ENCODE data around the gene RPL29.
A peak's percentile ranks its signal among the peaks of the same experiment; 100 is the strongest.

RPL29 gene

DNA sequence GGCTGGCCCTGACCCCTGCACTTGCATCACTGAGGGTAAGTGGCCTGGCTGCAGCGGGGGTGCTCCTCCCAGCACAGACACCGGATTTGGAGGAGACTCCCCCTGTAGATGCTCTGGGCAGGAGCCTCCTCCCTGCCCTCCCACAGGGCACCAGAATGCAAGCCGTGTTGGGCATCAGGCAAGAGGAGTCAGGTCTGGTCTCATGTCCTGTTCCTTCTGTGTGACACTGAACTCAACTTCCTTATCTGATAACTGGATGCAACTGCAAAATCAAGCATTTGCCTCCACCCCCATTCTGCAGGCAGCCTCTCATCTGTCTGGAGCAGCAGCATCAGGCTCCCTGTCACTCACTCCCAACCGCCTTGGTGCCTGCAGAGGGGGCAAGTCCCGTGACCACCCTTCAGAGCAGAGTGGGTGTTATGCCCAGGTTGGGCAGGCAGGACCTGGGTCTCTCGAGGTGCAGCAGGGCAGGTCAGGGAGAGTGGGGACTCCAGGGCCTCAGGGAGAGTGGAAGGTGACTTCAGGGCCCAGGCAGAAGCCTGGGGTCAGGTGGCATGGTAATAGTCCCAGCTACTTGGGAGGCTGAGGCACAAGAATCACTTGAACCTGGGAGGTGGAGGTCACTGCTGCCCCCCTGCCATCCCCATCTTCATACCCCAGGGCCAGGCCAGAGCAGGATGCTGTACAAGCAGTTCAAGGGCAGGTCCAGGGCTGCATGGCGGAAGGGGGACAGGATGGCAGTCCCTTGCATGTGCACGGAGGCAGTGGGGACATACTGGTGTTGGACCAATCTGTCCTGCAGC lies 10.5 kb upstream of the RPL29 start:
- peak overlapping the region; percentile 17 for H3K9ac ChIP-seq (ENCODE audit: low read length)
- no peaks in the 10 kb centered on the region for H3K79me2 ChIP-seq (ENCODE audit: control insufficient read depth, insufficient read depth, low read length)
- no peak overlapping the region for H2BK120ac ChIP-seq (ENCODE audit: low read depth, low read length)
- no peak overlapping the region for H3K4ac ChIP-seq (ENCODE audit: low read depth, low read length)
- no peak overlapping the region for H2BK15ac ChIP-seq (replicated peaks; ENCODE audit: low read depth)
- H3K79me1 ChIP-seq (ENCODE audit: low read length) = no peaks in the 10 kb centered on the region
- WGBS (ENCODE audit: extremely low coverage, insufficient coverage, low lambda C conversion rate) = no CpG with 5 or more reads among the region's 8 CpGs
- no peak overlapping the region for H3K27ac ChIP-seq (ENCODE audit: low read depth, low read length)
- H3K23ac ChIP-seq (ENCODE audit: low read length) = no peak overlapping the region
- H3K18ac ChIP-seq (ENCODE audit: low read length) = no peak overlapping the region
- peak overlapping the region; percentile 35 for H3K4me2 ChIP-seq (ENCODE audit: low read length)
- no peak overlapping the region for H2AK5ac ChIP-seq (ENCODE audit: low read length)
- H4K5ac ChIP-seq (ENCODE audit: low read length) = no peak overlapping the region
- H3K27me3 ChIP-seq (ENCODE audit: insufficient read depth, low read length, poor library complexity) = no peaks in the 10 kb centered on the region
- DNase-seq = no peak
- H3K4me3 ChIP-seq (ENCODE audit: low read length) = no peak overlapping the region
- H2BK5ac ChIP-seq (ENCODE audit: low read length) = no peak overlapping the region
- no peak overlapping the region for H4K8ac ChIP-seq (ENCODE audit: low read depth, low read length)
- peak overlapping the region; percentile 44 for H3K56ac ChIP-seq (ENCODE audit: low read length)
- peaks cover 5% of the 10 kb centered on the region for H3K4me1 ChIP-seq (ENCODE audit: control insufficient read depth, low read depth, low read length)
- H3K36me3 ChIP-seq (ENCODE audit: control insufficient read depth, insufficient read depth, low read length) = no peaks in the 10 kb centered on the region

DNA sequence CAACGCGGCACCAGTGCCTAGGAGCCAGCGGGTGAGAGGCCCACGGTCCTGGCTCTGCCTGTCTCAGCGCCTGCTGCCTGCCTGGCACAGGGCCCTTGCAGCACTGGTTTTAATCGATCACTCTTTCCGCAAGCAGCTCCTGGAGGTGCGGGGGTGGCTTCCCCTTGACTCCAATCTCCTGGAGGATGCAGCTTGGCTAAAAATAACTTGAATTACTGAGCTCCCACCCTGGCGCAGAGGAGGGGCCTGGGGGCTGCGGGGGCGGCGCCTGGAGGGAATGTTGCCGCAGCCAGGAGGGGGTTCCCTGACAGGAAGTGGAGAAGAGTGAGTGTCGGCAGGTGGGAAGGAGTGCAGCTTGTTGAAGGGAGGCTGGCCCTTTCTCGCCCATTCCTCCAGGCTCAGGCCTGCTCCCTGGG lies 9.9 kb upstream of the RPL29 start:
- Histone ChIP-seq H3K4me1 (ENCODE audit: control insufficient read depth, low read depth, low read length) (peaks cover 5% of the 10 kb centered on the region), H3K56ac (ENCODE audit: low read length) (peak overlapping the region; percentile 77), H3K79me1 (ENCODE audit: low read length) (no peaks in the 10 kb centered on the region), H4K5ac (ENCODE audit: low read length) (no peak overlapping the region), H3K79me2 (ENCODE audit: control insufficient read depth, insufficient read depth, low read length) (no peaks in the 10 kb centered on the region), H2BK5ac (ENCODE audit: low read length) (peak overlapping the region; percentile 25), H3K36me3 (ENCODE audit: control insufficient read depth, insufficient read depth, low read length) (no peaks in the 10 kb centered on the region), H4K8ac (ENCODE audit: low read depth, low read length) (no peak overlapping the region), H3K27ac (ENCODE audit: low read depth, low read length) (no peak overlapping the region), H3K18ac (ENCODE audit: low read length) (no peak overlapping the region), H3K4ac (ENCODE audit: low read depth, low read length) (no peak overlapping the region), H3K4me3 (ENCODE audit: low read length) (no peak overlapping the region), H2BK120ac (ENCODE audit: low read depth, low read length) (no peak overlapping the region), H3K9ac (ENCODE audit: low read length) (peak overlapping the region; percentile 43), H3K27me3 (ENCODE audit: insufficient read depth, low read length, poor library complexity) (no peaks in the 10 kb centered on the region), H3K4me2 (ENCODE audit: low read length) (peak overlapping the region; percentile 35), H2BK15ac (replicated peaks; ENCODE audit: low read depth) (no peak overlapping the region), H2AK5ac (ENCODE audit: low read length) (no peak overlapping the region), H3K23ac (ENCODE audit: low read length) (no peak overlapping the region)
- WGBS (ENCODE audit: extremely low coverage, insufficient coverage, low lambda C conversion rate) = no CpG with 5 or more reads among the region's 15 CpGs
- DNase-seq = peak; percentile 76

DNA sequence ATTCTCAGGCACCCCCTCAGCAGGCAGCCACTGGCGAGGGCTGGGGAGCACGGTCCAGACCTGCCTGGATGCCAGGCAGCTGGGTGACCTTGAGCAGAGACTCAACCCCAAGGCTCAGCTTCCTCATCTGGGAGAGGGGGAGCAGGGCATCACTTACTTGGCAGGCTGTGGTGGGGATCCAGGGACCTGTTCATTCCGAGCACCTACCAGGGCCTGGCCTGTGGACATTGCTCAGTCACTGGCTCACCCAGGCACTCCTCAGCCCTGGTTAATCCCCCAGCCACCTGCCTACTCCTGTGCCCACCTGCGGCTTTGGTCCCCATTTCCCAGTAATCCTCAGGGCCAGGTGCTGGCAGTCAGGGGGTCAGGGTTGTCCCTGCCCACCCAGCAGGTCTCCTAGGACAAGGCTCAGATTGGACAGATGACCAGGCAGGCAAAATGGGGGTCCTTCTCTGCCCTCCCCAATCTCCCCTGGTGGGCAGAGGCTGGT lies 9.3 kb upstream of the RPL29 start:
- Histone ChIP-seq H3K4ac (ENCODE audit: low read depth, low read length) (no peak overlapping the region), H3K18ac (ENCODE audit: low read length) (no peak overlapping the region), H3K36me3 (ENCODE audit: control insufficient read depth, insufficient read depth, low read length) (no peaks in the 10 kb centered on the region), H2BK5ac (ENCODE audit: low read length) (no peak overlapping the region), H3K4me2 (ENCODE audit: low read length) (no peak overlapping the region), H3K56ac (ENCODE audit: low read length) (peak overlapping the region; percentile 77), H3K27ac (ENCODE audit: low read depth, low read length) (no peak overlapping the region), H3K27me3 (ENCODE audit: insufficient read depth, low read length, poor library complexity) (no peaks in the 10 kb centered on the region), H2AK5ac (ENCODE audit: low read length) (no peak overlapping the region), H3K79me1 (ENCODE audit: low read length) (no peaks in the 10 kb centered on the region), H2BK15ac (replicated peaks; ENCODE audit: low read depth) (no peak overlapping the region), H2BK120ac (ENCODE audit: low read depth, low read length) (no peak overlapping the region), H4K5ac (ENCODE audit: low read length) (no peak overlapping the region), H3K4me3 (ENCODE audit: low read length) (no peak overlapping the region), H3K4me1 (ENCODE audit: control insufficient read depth, low read depth, low read length) (peaks cover 5% of the 10 kb centered on the region), H3K9ac (ENCODE audit: low read length) (no peak overlapping the region), H3K79me2 (ENCODE audit: control insufficient read depth, insufficient read depth, low read length) (no peaks in the 10 kb centered on the region), H4K8ac (ENCODE audit: low read depth, low read length) (no peak overlapping the region), H3K23ac (ENCODE audit: low read length) (no peak overlapping the region)
- no CpG with 5 or more reads among the region's 4 CpGs for WGBS (ENCODE audit: extremely low coverage, insufficient coverage, low lambda C conversion rate)
- DNase-seq = no peak

DNA sequence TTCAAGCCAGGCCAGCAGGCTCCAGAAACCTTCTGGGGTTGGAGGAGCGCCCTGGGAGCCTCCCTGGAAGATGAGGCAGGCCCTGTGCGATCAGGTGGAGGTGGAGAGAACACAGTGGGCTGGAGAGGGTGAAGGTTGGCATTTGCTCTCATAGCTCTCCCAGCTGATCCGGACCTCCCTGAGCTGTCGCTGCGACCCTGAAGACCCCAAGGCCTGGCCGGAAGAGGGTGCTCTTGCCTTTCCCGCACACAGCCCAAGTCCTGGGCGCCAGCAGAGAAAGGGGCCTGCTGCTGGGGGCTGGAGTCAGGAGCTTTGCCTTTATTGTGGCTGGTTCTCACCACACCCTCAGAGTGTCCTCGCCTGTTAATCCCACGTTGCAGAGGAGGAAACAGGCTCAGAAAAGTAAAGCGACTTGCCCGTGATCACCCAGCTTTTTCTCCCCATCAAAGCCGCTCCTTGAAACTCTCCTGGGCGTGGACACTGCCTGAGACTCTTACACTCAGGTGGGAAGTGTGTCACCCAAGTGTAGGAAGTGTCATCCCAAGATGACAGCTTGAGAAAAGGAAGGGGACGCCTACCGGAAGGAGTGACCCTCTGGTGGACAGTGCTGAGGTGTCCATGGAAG lies 8.6 kb upstream of the RPL29 start:
- H2AK5ac ChIP-seq (ENCODE audit: low read length) = no peak overlapping the region
- no peak overlapping the region for H3K4me2 ChIP-seq (ENCODE audit: low read length)
- no peaks in the 10 kb centered on the region for H3K79me2 ChIP-seq (ENCODE audit: control insufficient read depth, insufficient read depth, low read length)
- DNase-seq = peak; percentile 80
- peaks cover 5% of the 10 kb centered on the region for H3K4me1 ChIP-seq (ENCODE audit: control insufficient read depth, low read depth, low read length)
- no peak overlapping the region for H4K8ac ChIP-seq (ENCODE audit: low read depth, low read length)
- H3K4me3 ChIP-seq (ENCODE audit: low read length) = no peak overlapping the region
- no peak overlapping the region for H4K5ac ChIP-seq (ENCODE audit: low read length)
- H2BK120ac ChIP-seq (ENCODE audit: low read depth, low read length) = no peak overlapping the region
- no CpG with 5 or more reads among the region's 16 CpGs for WGBS (ENCODE audit: extremely low coverage, insufficient coverage, low lambda C conversion rate)
- H2BK15ac ChIP-seq (replicated peaks; ENCODE audit: low read depth) = no peak overlapping the region
- no peak overlapping the region for H2BK5ac ChIP-seq (ENCODE audit: low read length)
- no peak overlapping the region for H3K18ac ChIP-seq (ENCODE audit: low read length)
- H3K56ac ChIP-seq (ENCODE audit: low read length) = no peak overlapping the region
- no peaks in the 10 kb centered on the region for H3K27me3 ChIP-seq (ENCODE audit: insufficient read depth, low read length, poor library complexity)
- no peak overlapping the region for H3K27ac ChIP-seq (ENCODE audit: low read depth, low read length)
- H3K4ac ChIP-seq (ENCODE audit: low read depth, low read length) = no peak overlapping the region
- no peak overlapping the region for H3K9ac ChIP-seq (ENCODE audit: low read length)
- no peaks in the 10 kb centered on the region for H3K79me1 ChIP-seq (ENCODE audit: low read length)
- no peak overlapping the region for H3K23ac ChIP-seq (ENCODE audit: low read length)
- no peaks in the 10 kb centered on the region for H3K36me3 ChIP-seq (ENCODE audit: control insufficient read depth, insufficient read depth, low read length)

GRCh38 chr3:52002748-52003147 lies 7.1 kb upstream of the RPL29 start:
- Histone ChIP-seq H3K4ac (ENCODE audit: low read depth, low read length) (no peak overlapping the region), H2AK5ac (ENCODE audit: low read length) (no peak overlapping the region), H2BK120ac (ENCODE audit: low read depth, low read length) (no peak overlapping the region), H3K4me3 (ENCODE audit: low read length) (no peak overlapping the region), H4K8ac (ENCODE audit: low read depth, low read length) (no peak overlapping the region), H3K23ac (ENCODE audit: low read length) (no peak overlapping the region), H3K36me3 (ENCODE audit: control insufficient read depth, insufficient read depth, low read length) (no peaks in the 10 kb centered on the region), H3K18ac (ENCODE audit: low read length) (no peak overlapping the region), H2BK15ac (replicated peaks; ENCODE audit: low read depth) (no peak overlapping the region), H3K27me3 (ENCODE audit: insufficient read depth, low read length, poor library complexity) (no peaks in the 10 kb centered on the region), H3K4me2 (ENCODE audit: low read length) (no peak overlapping the region), H3K4me1 (ENCODE audit: control insufficient read depth, low read depth, low read length) (peaks cover 7% of the 10 kb centered on the region), H2BK5ac (ENCODE audit: low read length) (no peak overlapping the region), H3K27ac (ENCODE audit: low read depth, low read length) (no peak overlapping the region), H3K79me1 (ENCODE audit: low read length) (no peaks in the 10 kb centered on the region), H3K9ac (ENCODE audit: low read length) (no peak overlapping the region), H3K79me2 (ENCODE audit: control insufficient read depth, insufficient read depth, low read length) (no peaks in the 10 kb centered on the region), H3K56ac (ENCODE audit: low read length) (no peak overlapping the region), H4K5ac (ENCODE audit: low read length) (no peak overlapping the region)
- DNase-seq = no peak
- no CpG with 5 or more reads among the region's 6 CpGs for WGBS (ENCODE audit: extremely low coverage, insufficient coverage, low lambda C conversion rate)
